Astrocyte (in vitro differentiated cells and primary cell): ENCODE results near the gene OR2F1. TPM values are rescaled to one million over a fixed set of nuclear protein-coding genes. Genes with fewer than 3 reads are reported as not detected.
A peak's percentile ranks its signal among the peaks of the same experiment; 100 is the strongest.

Experiments used
- DNase-seq: peaks from one replicate; pipeline ENCODE4 v3.0.0-alpha.2; 2010; ENCODE audit warnings: low read depth
- FAIRE-seq: peaks from 2 replicates; lab custom pipeline; 2011; peaks lifted over from hg19 to GRCh38; lab: Jason Lieb, UNC
- H2AFZ ChIP-seq: 2 replicates; pipeline ENCODE4 v1.6.0; 2012; ENCODE audit warnings: low read depth, low read length, inconsistent platforms
- H3K27ac ChIP-seq: 2 replicates; pipeline ENCODE4 v1.5.1; 2011; ENCODE audit warnings: low read depth, low read length, inconsistent platforms
- H3K27me3 ChIP-seq: 2 replicates; pipeline ENCODE4 v1.6.0; 2011; ENCODE audit warnings: low read length, inconsistent platforms; ENCODE audit not compliant: insufficient read depth
- H3K36me3 ChIP-seq: 2 replicates; pipeline ENCODE4 v1.5.1; 2011; ENCODE audit warnings: low read length, inconsistent platforms; ENCODE audit not compliant: insufficient read depth
- H3K4me1 ChIP-seq: 2 replicates; pipeline ENCODE4 v1.5.1; 2011; ENCODE audit warnings: low read length, inconsistent platforms; ENCODE audit not compliant: insufficient read depth
- H3K4me2 ChIP-seq: 2 replicates; pipeline ENCODE4 v1.6.0; 2012; ENCODE audit warnings: low read length, inconsistent platforms
- H3K4me3 ChIP-seq: 2 replicates; pipeline ENCODE4 v1.5.1; 2011; ENCODE audit warnings: low read depth, mild to moderate bottlenecking, low read length, inconsistent platforms; ENCODE audit not compliant: insufficient read depth
- H3K79me2 ChIP-seq: 2 replicates; pipeline ENCODE4 v1.6.0; 2012; ENCODE audit warnings: mild to moderate bottlenecking, low read length, inconsistent platforms; ENCODE audit not compliant: insufficient read depth
- H3K9ac ChIP-seq: 2 replicates; pipeline ENCODE4 v1.6.0; 2012; ENCODE audit warnings: mild to moderate bottlenecking, low read length, inconsistent platforms
- H3K9me3 ChIP-seq: 2 replicates; pipeline ENCODE4 v1.5.1; 2012; ENCODE audit warnings: low read depth, mild to moderate bottlenecking, low read length, inconsistent platforms; ENCODE audit not compliant: insufficient read depth
- H4K20me1 ChIP-seq: 2 replicates; pipeline ENCODE4 v1.6.0; 2012; ENCODE audit warnings: low read length, inconsistent platforms; ENCODE audit not compliant: insufficient read depth
- H3K27ac Mint-ChIP-seq: one replicate; pipeline ENCODE4 v1.8.0; 2021; ENCODE audit warnings: mild to moderate bottlenecking, mixed read lengths; ENCODE audit not compliant: unreplicated experiment
- H3K27me3 Mint-ChIP-seq: one replicate; pipeline ENCODE4 v1.8.0; 2021; ENCODE audit warnings: low read depth, mixed read lengths; ENCODE audit not compliant: unreplicated experiment
- H3K36me3 Mint-ChIP-seq: one replicate; pipeline ENCODE4 v1.8.0; 2021; ENCODE audit warnings: low read depth, mixed read lengths; ENCODE audit not compliant: unreplicated experiment
- H3K4me1 Mint-ChIP-seq: one replicate; pipeline ENCODE4 v1.8.0; 2021; ENCODE audit warnings: low read depth, mixed read lengths; ENCODE audit not compliant: unreplicated experiment
- H3K4me3 Mint-ChIP-seq: one replicate; pipeline ENCODE4 v1.8.0; 2021; ENCODE audit warnings: mild to moderate bottlenecking, moderate library complexity, mixed read lengths; ENCODE audit not compliant: unreplicated experiment
- H3K9me3 Mint-ChIP-seq: one replicate; pipeline ENCODE4 v1.8.0; 2021; ENCODE audit warnings: mild to moderate bottlenecking, mixed read lengths; ENCODE audit not compliant: unreplicated experiment
- EZH2 ChIP-seq: IDR thresholded peaks from 2 replicates; pipeline ENCODE4 v1.6.1; 2012; ENCODE audit warnings: mild to moderate bottlenecking, low read length, inconsistent platforms; ENCODE audit not compliant: insufficient read depth
- total RNA-seq: library from RNA; stranded (reverse); gene quantifications from 2 replicates; pipeline ENCODE4 v1.2.1, GENCODE V29; 2021
- TF ChIP-seq, protein P1 (sequence below): IDR thresholded peaks from 2 replicates; pipeline ENCODE4 v1.5.1; 2011; ENCODE audit warnings: low read depth, mild to moderate bottlenecking, inconsistent platforms, low read length, moderate library complexity; ENCODE audit not compliant: insufficient read depth

The OR2F1 gene
- total RNA-seq, 1 donor from 2014 or later: not detected

DNA sequence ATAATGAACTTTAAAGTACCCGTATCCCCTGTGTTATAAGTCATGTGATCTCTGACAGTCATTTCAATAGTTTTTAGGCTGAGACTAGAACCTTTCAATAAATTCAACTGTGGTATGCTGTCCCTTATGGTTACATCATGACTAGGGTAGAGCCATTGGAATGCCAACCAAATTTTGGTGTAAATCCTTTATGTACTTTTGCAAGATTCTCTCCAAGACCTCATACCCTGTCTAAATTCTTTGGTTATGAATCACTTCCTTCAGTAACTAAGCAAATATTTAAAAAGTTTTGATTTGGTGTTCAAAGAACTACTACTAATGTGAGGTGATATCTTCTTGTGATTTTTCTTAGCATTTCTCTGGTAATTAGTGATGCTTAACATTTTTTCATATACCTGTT, 24.7 kb downstream of the OR2F1 start:
- DNase-seq (peak; percentile 72), FAIRE-seq (no peak)
- no peaks in the 10 kb centered on the region for H3K79me2 ChIP-seq
- H3K4me3 ChIP-seq: no peak overlapping the region
- no peaks in the 10 kb centered on the region for H3K27me3 Mint-ChIP-seq
- peaks cover 2% of the 10 kb centered on the region for H3K9me3 Mint-ChIP-seq
- H3K27me3 ChIP-seq: no peaks in the 10 kb centered on the region
- H3K27ac ChIP-seq: no peak overlapping the region
- H3K4me3 Mint-ChIP-seq: no peak overlapping the region
- TF ChIP-seq, protein P1, sequence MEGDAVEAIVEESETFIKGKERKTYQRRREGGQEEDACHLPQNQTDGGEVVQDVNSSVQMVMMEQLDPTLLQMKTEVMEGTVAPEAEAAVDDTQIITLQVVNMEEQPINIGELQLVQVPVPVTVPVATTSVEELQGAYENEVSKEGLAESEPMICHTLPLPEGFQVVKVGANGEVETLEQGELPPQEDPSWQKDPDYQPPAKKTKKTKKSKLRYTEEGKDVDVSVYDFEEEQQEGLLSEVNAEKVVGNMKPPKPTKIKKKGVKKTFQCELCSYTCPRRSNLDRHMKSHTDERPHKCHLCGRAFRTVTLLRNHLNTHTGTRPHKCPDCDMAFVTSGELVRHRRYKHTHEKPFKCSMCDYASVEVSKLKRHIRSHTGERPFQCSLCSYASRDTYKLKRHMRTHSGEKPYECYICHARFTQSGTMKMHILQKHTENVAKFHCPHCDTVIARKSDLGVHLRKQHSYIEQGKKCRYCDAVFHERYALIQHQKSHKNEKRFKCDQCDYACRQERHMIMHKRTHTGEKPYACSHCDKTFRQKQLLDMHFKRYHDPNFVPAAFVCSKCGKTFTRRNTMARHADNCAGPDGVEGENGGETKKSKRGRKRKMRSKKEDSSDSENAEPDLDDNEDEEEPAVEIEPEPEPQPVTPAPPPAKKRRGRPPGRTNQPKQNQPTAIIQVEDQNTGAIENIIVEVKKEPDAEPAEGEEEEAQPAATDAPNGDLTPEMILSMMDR: no peak
- TF ChIP-seq EZH2: no peak
- peaks cover 22% of the 10 kb centered on the region for H3K4me1 Mint-ChIP-seq
- peak overlapping the region; percentile 46 for H3K4me2 ChIP-seq
- no peaks in the 10 kb centered on the region for H4K20me1 ChIP-seq
- H3K9ac ChIP-seq: no peak overlapping the region
- no peaks in the 10 kb centered on the region for H3K36me3 ChIP-seq
- no peaks in the 10 kb centered on the region for H3K4me1 ChIP-seq
- H2AFZ ChIP-seq: no peak overlapping the region
- H3K27ac Mint-ChIP-seq: peak overlapping the region; percentile 63
- no peaks in the 10 kb centered on the region for H3K9me3 ChIP-seq
- H3K36me3 Mint-ChIP-seq: no peaks in the 10 kb centered on the region

- H3K27ac Mint-ChIP-seq: peak overlapping the region; percentile 75
- Histone ChIP-seq H3K36me3 (no peaks in the 10 kb centered on the region), H3K4me1 (no peaks in the 10 kb centered on the region), H3K4me2 (no peak overlapping the region), H4K20me1 (no peaks in the 10 kb centered on the region), H3K79me2 (no peaks in the 10 kb centered on the region), H3K27ac (no peak overlapping the region), H3K9ac (no peak overlapping the region), H3K27me3 (no peaks in the 10 kb centered on the region), H3K9me3 (no peaks in the 10 kb centered on the region), H3K4me3 (no peak overlapping the region), H2AFZ (no peak overlapping the region)
- DNase-seq: peak; percentile 6
- H3K27me3 Mint-ChIP-seq: no peaks in the 10 kb centered on the region
- no peak overlapping the region for H3K4me3 Mint-ChIP-seq
- TF ChIP-seq, protein P1: no peak
- TF ChIP-seq EZH2: no peak
- FAIRE-seq: no peak
- H3K9me3 Mint-ChIP-seq: peaks cover 2% of the 10 kb centered on the region
- H3K36me3 Mint-ChIP-seq: no peaks in the 10 kb centered on the region
- peaks cover 22% of the 10 kb centered on the region for H3K4me1 Mint-ChIP-seq
Measured at GRCh38 chr7:143979998-143980397, 25.4 kb downstream of the OR2F1 start.

- no peaks in the 10 kb centered on the region for H3K79me2 ChIP-seq
- Mint-ChIP-seq H3K27ac (peak overlapping the region; percentile 68), H3K36me3 (no peaks in the 10 kb centered on the region), H3K9me3 (peaks cover 2% of the 10 kb centered on the region), H3K27me3 (no peaks in the 10 kb centered on the region), H3K4me3 (no peak overlapping the region), H3K4me1 (peaks cover 22% of the 10 kb centered on the region)
- H2AFZ ChIP-seq: no peak overlapping the region
- no peak overlapping the region for H3K9ac ChIP-seq
- no peaks in the 10 kb centered on the region for H4K20me1 ChIP-seq
- H3K27me3 ChIP-seq: no peaks in the 10 kb centered on the region
- no peak for FAIRE-seq
- H3K4me3 ChIP-seq: no peak overlapping the region
- no peaks in the 10 kb centered on the region for H3K9me3 ChIP-seq
- H3K4me2 ChIP-seq: no peak overlapping the region
- H3K27ac ChIP-seq: no peak overlapping the region
- no peak for DNase-seq
- H3K36me3 ChIP-seq: no peaks in the 10 kb centered on the region
- H3K4me1 ChIP-seq: no peaks in the 10 kb centered on the region
- TF ChIP-seq EZH2: no peak
- TF ChIP-seq, protein P1: no peak
Measured at GRCh38 chr7:143980746-143981510, 26.3 kb downstream of the OR2F1 start.
